ENCODE measurements around the gene RPLP2.

RPLP2 gene

DNA sequence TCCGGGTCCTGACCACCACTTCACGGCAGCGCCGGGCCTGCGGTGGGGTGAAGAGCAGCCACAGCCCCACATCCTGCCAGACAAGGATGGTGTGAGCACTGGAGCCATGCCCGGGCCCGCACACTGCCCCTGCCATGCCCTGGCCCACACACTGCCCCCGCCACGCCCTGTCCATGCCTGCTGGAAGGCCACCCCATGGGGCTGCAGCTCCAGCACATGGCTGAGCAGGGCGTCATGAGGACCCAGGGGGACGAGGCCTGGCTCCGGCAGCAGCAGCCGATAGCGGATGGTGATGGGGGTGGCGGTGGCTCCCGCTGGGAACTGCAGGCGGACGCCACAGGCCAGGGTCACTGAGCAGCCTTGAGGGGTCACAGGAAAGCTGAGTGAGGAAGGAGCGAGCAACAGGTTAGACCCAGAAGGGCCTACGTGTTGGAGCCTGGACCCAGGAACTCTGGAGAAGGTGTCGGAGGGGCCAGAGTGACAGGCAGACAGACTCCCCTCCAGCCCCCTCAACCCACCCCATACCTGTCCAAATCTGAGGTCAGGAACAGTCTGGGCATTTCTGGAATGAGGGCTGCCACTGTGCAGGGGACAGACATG lies 7.6 kb upstream of the RPLP2 start:
- DNase-seq (ENCODE audit: low read depth): no peak
- no peak for TF ChIP-seq MYC (IDR thresholded peaks at IDR 0.05; ENCODE audit: low read depth, low read length)
- TF ChIP-seq, protein P1, sequence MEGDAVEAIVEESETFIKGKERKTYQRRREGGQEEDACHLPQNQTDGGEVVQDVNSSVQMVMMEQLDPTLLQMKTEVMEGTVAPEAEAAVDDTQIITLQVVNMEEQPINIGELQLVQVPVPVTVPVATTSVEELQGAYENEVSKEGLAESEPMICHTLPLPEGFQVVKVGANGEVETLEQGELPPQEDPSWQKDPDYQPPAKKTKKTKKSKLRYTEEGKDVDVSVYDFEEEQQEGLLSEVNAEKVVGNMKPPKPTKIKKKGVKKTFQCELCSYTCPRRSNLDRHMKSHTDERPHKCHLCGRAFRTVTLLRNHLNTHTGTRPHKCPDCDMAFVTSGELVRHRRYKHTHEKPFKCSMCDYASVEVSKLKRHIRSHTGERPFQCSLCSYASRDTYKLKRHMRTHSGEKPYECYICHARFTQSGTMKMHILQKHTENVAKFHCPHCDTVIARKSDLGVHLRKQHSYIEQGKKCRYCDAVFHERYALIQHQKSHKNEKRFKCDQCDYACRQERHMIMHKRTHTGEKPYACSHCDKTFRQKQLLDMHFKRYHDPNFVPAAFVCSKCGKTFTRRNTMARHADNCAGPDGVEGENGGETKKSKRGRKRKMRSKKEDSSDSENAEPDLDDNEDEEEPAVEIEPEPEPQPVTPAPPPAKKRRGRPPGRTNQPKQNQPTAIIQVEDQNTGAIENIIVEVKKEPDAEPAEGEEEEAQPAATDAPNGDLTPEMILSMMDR (IDR thresholded peaks at IDR 0.05; ENCODE audit: low read depth, low read length): no peak
- TF ChIP-seq POLR2A (IDR thresholded peaks at IDR 0.05; ENCODE audit: extremely low read depth, insufficient read length): no peak
- TF ChIP-seq, protein P2, sequence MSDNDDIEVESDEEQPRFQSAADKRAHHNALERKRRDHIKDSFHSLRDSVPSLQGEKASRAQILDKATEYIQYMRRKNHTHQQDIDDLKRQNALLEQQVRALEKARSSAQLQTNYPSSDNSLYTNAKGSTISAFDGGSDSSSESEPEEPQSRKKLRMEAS (IDR thresholded peaks at IDR 0.05; ENCODE audit: low read depth, low read length): no peak
- H3K4me3 ChIP-seq (ENCODE audit: low read depth, low read length): no peak overlapping the region

DNA sequence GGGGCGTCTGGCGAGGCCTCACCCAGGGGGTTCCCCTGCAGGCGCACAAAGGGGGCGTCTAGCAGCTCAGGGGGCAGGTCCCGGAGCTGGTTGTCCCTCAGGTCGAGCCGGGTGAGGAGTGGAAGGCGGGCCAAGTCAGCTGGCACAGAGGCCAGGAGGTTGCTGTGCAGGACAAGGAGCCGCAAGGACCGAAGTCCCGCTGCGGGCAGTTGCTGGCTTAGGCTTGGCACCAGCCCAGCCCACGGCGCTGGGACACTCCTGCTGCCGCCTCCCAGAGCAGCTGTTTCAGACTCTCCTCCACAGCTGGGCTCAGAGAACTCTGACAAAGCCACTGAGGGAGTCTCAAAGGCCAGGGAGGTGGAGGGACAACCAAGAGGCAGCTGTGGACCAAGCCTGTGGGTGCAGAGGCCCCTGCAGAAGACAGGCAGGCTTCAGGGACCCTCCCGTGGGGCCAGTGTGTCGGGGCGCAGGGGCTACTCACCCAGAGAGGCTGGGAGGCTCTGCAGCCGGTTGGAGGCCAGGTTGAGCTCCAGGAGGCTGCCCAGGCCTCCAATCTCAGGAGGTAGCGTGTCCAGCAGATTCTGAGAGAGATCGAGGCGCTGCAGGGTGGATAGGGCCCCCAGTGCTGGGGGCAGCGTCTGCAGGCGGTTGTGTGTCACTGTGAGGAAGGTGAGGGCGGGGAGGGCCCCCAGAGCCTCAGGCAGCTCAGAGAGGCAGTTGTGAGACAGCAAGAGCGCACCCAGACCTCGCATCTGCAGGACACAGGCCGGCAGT lies 6.9 kb upstream of the RPLP2 start:
- no peak overlapping the region for H3K4me3 ChIP-seq (ENCODE audit: low read depth, low read length)
- TF ChIP-seq, protein P2 (IDR thresholded peaks at IDR 0.05; ENCODE audit: low read depth, low read length): no peak
- TF ChIP-seq, protein P1 (IDR thresholded peaks at IDR 0.05; ENCODE audit: low read depth, low read length): no peak
- no peak for DNase-seq (ENCODE audit: low read depth)

DNA sequence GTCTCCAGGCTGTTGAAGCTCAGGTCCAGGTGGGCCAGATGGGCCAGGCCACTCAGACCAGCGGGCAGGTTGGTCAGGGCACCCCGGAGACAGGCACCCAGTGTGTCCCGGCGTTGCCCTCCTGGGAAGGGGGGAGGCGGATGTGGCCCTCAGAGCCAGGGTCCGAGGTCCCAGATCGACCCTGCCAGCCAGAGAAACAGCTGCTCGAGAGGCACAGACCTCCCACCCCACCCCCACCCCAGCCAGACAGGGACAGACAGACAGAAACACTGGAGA lies 6.4 kb upstream of the RPLP2 start:
- no peak for TF ChIP-seq POLR2A (IDR thresholded peaks at IDR 0.05; ENCODE audit: extremely low read depth, insufficient read length)
- TF ChIP-seq, protein P1 (IDR thresholded peaks at IDR 0.05; ENCODE audit: low read depth, low read length): no peak
- TF ChIP-seq, protein P2 (IDR thresholded peaks at IDR 0.05; ENCODE audit: low read depth, low read length): no peak
- TF ChIP-seq MYC (IDR thresholded peaks at IDR 0.05; ENCODE audit: low read depth, low read length): no peak
- no peak overlapping the region for H3K4me3 ChIP-seq (ENCODE audit: low read depth, low read length)
- no peak for DNase-seq (ENCODE audit: low read depth)

DNA sequence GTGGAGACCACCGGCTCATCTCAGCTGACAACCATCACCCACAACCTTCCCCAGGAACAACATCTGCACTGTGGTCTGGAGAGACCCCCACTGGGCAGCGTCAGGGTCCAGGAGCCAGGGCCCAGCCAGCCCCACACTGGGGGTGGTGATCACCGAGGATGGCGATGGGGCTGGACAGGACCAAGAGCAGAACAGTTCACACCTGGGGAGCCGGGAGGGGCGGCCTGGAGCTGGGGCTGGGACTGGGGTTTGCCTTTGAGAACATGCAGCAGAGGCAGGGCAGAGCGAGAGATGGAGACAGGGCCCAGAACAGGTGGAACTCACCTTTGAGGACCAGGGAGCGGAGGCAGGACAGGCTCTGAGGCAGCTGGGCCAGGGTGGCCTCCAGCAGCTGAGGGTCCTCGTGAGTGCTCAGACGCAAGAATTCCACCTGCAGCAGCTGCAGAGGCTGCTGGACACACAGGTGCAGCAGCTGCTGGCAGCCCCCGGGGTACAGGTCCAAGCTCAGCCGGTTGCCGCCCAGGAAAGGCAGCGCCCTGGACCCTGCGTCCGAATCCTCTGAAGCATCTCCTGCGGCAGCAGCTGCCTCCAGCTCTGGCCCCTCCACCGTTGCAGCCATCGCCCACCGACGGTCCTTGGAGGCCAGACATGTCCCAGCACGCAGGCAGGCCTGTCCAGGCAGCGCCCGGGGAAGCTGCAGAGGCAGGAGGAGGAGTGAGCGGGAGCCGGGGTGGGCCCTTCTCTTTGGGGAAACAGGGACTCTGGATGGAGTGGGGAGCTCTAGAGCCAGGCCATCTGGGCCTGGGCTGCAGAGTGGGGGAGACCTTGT lies 5.8 kb upstream of the RPLP2 start:
- H3K4me3 ChIP-seq (ENCODE audit: low read depth, low read length): peak overlapping the region; percentile 55
- TF ChIP-seq, protein P2 (IDR thresholded peaks at IDR 0.05; ENCODE audit: low read depth, low read length): no peak
- TF ChIP-seq, protein P1 (IDR thresholded peaks at IDR 0.05; ENCODE audit: low read depth, low read length): no peak
- TF ChIP-seq POLR2A (IDR thresholded peaks at IDR 0.05; ENCODE audit: extremely low read depth, insufficient read length) (no peak), MYC (IDR thresholded peaks at IDR 0.05; ENCODE audit: low read depth, low read length) (no peak)
- no peak for DNase-seq (ENCODE audit: low read depth)

DNA sequence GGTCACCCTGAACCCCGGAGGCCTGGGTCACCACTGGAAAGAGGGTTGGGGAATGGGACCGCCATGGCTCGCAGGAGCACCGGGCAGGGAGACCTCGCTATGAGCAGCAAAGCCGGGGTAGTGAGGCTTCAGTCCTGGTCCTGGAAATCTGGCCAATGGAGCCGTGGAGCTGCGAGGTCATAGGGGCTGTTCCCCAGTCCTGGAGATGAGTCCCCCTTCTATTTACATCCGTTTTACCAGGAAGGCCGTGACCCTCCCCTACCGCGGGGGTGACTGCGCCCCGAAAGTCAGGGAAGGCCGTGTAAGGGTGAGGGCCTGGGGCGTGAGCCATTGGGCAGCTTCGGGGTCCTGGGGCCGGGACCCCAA lies 5.2 kb upstream of the RPLP2 start:
- TF ChIP-seq, protein P2 (IDR thresholded peaks at IDR 0.05; ENCODE audit: low read depth, low read length): no peak
- no peak for TF ChIP-seq MYC (IDR thresholded peaks at IDR 0.05; ENCODE audit: low read depth, low read length)
- TF ChIP-seq POLR2A (IDR thresholded peaks at IDR 0.05; ENCODE audit: extremely low read depth, insufficient read length): no peak
- TF ChIP-seq, protein P1 (IDR thresholded peaks at IDR 0.05; ENCODE audit: low read depth, low read length): no peak
- peak overlapping the region; percentile 55 for H3K4me3 ChIP-seq (ENCODE audit: low read depth, low read length)
- no peak for DNase-seq (ENCODE audit: low read depth)

All from NB4 (cell line).